Upper lobe of left lung (tissue), 6 donors: ENCODE results near the gene TMEM198. TPM values are rescaled to one million over a fixed set of nuclear protein-coding genes. Genes with fewer than 3 reads are reported as not detected.

Experiments
- ATAC-seq, 2 donors: fragments of 200-7000 bp; cut with Tn5 transposase; one replicate each; pipeline ENCODE4 v1.9.1; 2022; ENCODE audit warnings: mild to moderate bottlenecking in 2 of 2, moderate library complexity in 2 of 2; ENCODE audit not compliant: low FRiP score in 2 of 2
- DNase-seq, 2 donors: peaks; one replicate each; pipeline ENCODE4 v3.0.0-alpha.2; 2019 to 2020
- H3K27ac ChIP-seq, 4 donors: fragments of 200-600 bp; sonication (generic); one replicate each; pipeline ENCODE4 v1.5.1; 2016 to 2019
- H3K27me3 ChIP-seq, 4 donors: fragments of 200-600 bp; sonication (generic); one replicate each; pipeline ENCODE4 v1.5.1; 2017 to 2019
- H3K36me3 ChIP-seq, 4 donors: fragments of 200-600 bp; sonication (generic); one replicate each; pipeline ENCODE4 v1.5.1; 2016 to 2019
- H3K4me1 ChIP-seq, 4 donors: fragments of 200-600 bp; sonication (generic); one replicate each; pipeline ENCODE4 v1.5.1; 2018 to 2019
- H3K4me3 ChIP-seq, 4 donors: fragments of 200-600 bp; sonication (generic); one replicate each; pipeline ENCODE4 v1.5.1; 2017 to 2019; ENCODE audit warnings: mild to moderate bottlenecking in 2 of 4, moderate library complexity in 1 of 4
- H3K9me3 ChIP-seq, 4 donors: fragments of 200-600 bp; sonication (generic); one replicate each; pipeline ENCODE4 v1.5.1; 2018 to 2019
- CTCF ChIP-seq, 6 experiments: fragments of 450-650 bp in 4 of 6; fragments of 200-600 bp in 2 of 6; sonication (generic) in 2 of 6; IDR thresholded peaks; one replicate each; pipeline ENCODE4 v1.5.1; 2016 to 2019; ENCODE audit warnings: antibody characterized with exemption in 6 of 6
- EP300 ChIP-seq, 4 donors: sonication (generic); formaldehyde crosslinking; IDR thresholded peaks; one replicate each; pipeline ENCODE4 v1.5.1; 2017; ENCODE audit warnings: antibody characterized with exemption in 4 of 4, control low read depth in 2 of 4
- POLR2A ChIP-seq, 4 donors: fragments of 450-650 bp; IDR thresholded peaks; one replicate each; pipeline ENCODE4 v1.5.1; 2016 to 2017; ENCODE audit warnings: antibody characterized with exemption in 4 of 4, mild to moderate bottlenecking in 2 of 4
- POLR2AphosphoS5 ChIP-seq, 2 donors: sonication (generic); formaldehyde crosslinking; IDR thresholded peaks; one replicate each; pipeline ENCODE4 v1.5.1; 2017; ENCODE audit warnings: antibody characterized with exemption in 2 of 2
- WGBS, 2 donors: methylation state at CpG; one replicate each; pipeline ENCODE4 v1.1.5; 2017 to 2018; 5-methylcytosine and 5-hydroxymethylcytosine counted together
- total RNA-seq, 6 donors: library from RNA; depleted of rRNA in 4 of 6; stranded (reverse); fragments of >200 nt in 4 of 6; gene quantifications; one replicate each; pipeline versions ENCODE4 v1.1.0 to v1.2.1, GENCODE V29; 2016 to 2021
- donor health status: DM: no; HTN: no; CAD: no; lungs with moderate emphysema.
- donor health status: DM: no; HTN: yes; CAD: no; lungs with severe emphysema.

TMEM198 gene
- total RNA-seq, 6 donors from 2014 or later: 1.9 to 12.6 (median 4.2) TPM

DNA sequence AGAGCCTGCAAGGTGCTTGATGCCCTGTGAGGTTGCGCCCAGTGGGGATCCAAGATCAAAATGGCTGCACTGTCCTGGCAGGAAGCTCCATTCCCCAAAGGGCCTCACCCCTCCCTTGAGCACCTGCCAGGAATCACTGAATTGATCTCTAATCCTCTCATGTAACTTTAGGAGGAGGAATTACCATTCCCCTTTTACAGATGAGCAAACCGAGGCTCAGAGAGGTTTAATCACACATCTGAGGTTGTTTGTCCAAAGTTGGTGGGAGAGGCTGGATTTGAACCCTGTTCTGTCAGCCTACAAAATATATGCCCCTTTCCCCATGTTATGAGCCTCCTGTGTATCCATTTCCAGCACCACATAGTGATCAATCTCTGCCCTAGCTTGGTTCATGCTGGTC lies 19.0 kb upstream of the TMEM198 start:
- H3K9me3 ChIP-seq: no peaks in the 10 kb centered on the region
- WGBS, 2 donors: 86 to 93% methylated on average over 2 of the region's 2 CpGs
- no peak for TF ChIP-seq POLR2AphosphoS5 (IDR thresholded peaks at IDR 0.05)
- no peak for TF ChIP-seq POLR2A (IDR thresholded peaks at IDR 0.05)
- TF ChIP-seq CTCF (IDR thresholded peaks at IDR 0.05): no peak
- no peak for TF ChIP-seq EP300 (IDR thresholded peaks at IDR 0.05)
- H3K27ac ChIP-seq: no peak overlapping the region
- no peak overlapping the region for H3K4me3 ChIP-seq
- H3K36me3 ChIP-seq: no peaks in the 10 kb centered on the region
- DNase-seq: no peak
- no peak for ATAC-seq
- H3K27me3 ChIP-seq: peaks cover 1 to 43% (median 23%) of the 10 kb centered on the region in 4 donors
- peaks cover 10 to 18% (median 11%) of the 10 kb centered on the region in 4 donors for H3K4me1 ChIP-seq

DNA sequence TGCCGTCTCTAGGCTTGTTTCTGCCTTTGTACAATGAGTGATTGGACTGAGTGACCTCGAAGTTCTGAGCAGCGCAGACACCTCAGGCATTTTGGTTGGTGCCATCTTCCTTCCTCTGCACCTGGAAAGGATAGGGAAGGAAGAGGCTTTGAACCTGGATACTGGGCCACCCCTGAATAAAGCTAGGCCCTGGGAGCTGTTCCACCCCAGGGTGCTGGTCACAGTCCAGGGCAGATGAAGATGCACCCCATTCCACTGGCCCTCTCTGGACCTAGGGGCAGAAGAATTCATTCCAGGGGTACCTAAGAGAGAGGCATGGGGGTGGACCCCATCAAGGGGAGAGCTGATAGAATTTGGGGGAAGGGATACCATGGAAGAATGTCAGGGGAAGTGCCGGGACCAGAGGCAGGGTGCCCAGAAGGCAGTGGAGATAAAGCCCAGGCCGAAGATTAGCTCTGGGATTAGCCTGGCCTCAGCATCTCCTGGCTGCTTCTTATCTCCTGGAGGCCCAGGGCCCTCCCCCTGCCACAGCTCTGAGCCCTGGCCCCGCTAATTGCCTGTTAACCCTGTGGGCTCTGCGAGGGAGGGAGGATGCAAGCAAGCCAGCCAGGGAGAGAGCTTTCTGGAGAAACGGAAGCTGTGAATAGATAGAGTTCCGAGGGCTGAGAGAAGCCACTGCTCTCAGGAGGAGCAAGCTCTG lies 18.1 kb upstream of the TMEM198 start:
- H3K27ac ChIP-seq: no peak overlapping the region
- ATAC-seq (no peak), DNase-seq (no peak)
- peaks cover 10 to 25% (median 11%) of the 10 kb centered on the region in 4 donors for H3K4me1 ChIP-seq
- H3K4me3 ChIP-seq: no peak overlapping the region
- H3K36me3 ChIP-seq: no peaks in the 10 kb centered on the region
- H3K9me3 ChIP-seq: no peaks in the 10 kb centered on the region
- peaks cover 1 to 43% (median 23%) of the 10 kb centered on the region in 4 donors for H3K27me3 ChIP-seq
- 45 to 46% methylated on average over 9 of the region's 9 CpGs for WGBS, 2 donors
- TF ChIP-seq EP300 (IDR thresholded peaks at IDR 0.05) (no peak), CTCF (IDR thresholded peaks at IDR 0.05) (no peak), POLR2AphosphoS5 (IDR thresholded peaks at IDR 0.05) (no peak), POLR2A (IDR thresholded peaks at IDR 0.05) (no peak)

GRCh38 chr2:219526320-219527075 lies 17.3 kb upstream of the TMEM198 start:
- no peak overlapping the region for H3K27ac ChIP-seq

GRCh38 chr2:219527076-219527394 lies 16.8 kb upstream of the TMEM198 start:
- no peak for DNase-seq
- Histone ChIP-seq H3K27me3 (peaks cover 1 to 32% (median 19%) of the 10 kb centered on the region in 4 donors), H3K4me3 (no peak overlapping the region), H3K9me3 (no peaks in the 10 kb centered on the region), H3K27ac (no peak overlapping the region), H3K36me3 (no peaks in the 10 kb centered on the region), H3K4me1 (peaks cover 10 to 22% (median 11%) of the 10 kb centered on the region in 4 donors)
- peak in 1 of 2 donors; percentile 19 for ATAC-seq
- 24% methylated on average over 6 of the region's 6 CpGs; no CpG with 5 or more reads in 1 of the 2 donors for WGBS, 2 donors
- no peak for TF ChIP-seq POLR2AphosphoS5 (IDR thresholded peaks at IDR 0.05)
- TF ChIP-seq POLR2A (IDR thresholded peaks at IDR 0.05): no peak
- TF ChIP-seq EP300 (IDR thresholded peaks at IDR 0.05): no peak
- no peak for TF ChIP-seq CTCF (IDR thresholded peaks at IDR 0.05)

More at GRCh38 chr2:219526320-219527075, 17.3 kb upstream of the TMEM198 start:
- Histone ChIP-seq H3K27me3 (peaks cover 1 to 37% (median 20%) of the 10 kb centered on the region in 4 donors), H3K4me1 (peaks cover 10 to 25% (median 11%) of the 10 kb centered on the region in 4 donors), H3K4me3 (no peak overlapping the region), H3K9me3 (no peaks in the 10 kb centered on the region), H3K36me3 (no peaks in the 10 kb centered on the region)
- TF ChIP-seq POLR2A (IDR thresholded peaks at IDR 0.05) (no peak), EP300 (IDR thresholded peaks at IDR 0.05) (no peak), CTCF (IDR thresholded peaks at IDR 0.05) (no peak), POLR2AphosphoS5 (IDR thresholded peaks at IDR 0.05) (no peak)
- 51 to 59% methylated on average over 7 to 11 of the region's 11 CpGs for WGBS, 2 donors
- no peak for ATAC-seq
- no peak for DNase-seq
